ENCODE results near the gene REXO2.

The REXO2 gene

DNA sequence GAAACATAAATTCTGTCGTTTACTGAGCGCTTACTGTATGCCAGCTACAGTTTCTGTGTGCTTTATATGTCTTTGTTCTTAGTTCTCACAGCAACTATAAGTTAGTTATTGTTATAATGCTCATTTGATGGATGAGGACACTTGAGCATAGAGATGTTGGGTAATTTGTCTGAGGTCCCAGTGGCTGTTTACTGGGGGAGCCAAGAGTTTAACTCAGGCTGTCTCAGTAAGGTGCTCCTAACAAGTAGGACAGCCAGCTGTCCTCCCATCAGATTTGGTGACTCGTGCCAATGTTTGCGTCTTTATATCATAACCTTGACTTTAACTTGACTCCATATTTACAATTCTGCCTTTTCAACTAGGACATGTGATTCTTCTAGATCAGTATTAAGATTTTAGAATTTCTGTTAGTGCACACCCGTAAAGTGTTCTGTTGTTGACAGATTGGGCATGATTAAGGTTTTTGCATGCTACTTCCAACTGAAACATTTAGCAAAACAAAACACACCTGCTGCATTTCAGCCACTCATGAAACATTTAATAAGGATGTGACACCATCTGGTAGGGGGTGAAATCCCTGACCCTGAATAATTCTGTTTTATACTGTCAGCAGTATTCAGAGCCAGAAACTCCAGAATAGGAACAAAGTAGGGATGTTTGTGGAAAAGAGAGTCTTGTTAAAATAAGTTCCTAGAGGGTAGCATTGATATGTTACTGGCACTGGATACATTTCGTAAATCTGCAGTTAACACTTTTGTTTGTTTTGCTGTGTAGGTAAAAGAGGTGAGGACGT is 1.9 kb downstream of the REXO2 start:
- DNase-seq (ENCODE audit: low read depth), result peak; percentile 11
- peak overlapping the region; percentile 97 for H3K4me3 ChIP-seq (ENCODE audit: low read length)
- TF ChIP-seq CTCF (conservative IDR thresholded peaks at IDR 0.05; ENCODE audit: low read length), result no peak

DNA sequence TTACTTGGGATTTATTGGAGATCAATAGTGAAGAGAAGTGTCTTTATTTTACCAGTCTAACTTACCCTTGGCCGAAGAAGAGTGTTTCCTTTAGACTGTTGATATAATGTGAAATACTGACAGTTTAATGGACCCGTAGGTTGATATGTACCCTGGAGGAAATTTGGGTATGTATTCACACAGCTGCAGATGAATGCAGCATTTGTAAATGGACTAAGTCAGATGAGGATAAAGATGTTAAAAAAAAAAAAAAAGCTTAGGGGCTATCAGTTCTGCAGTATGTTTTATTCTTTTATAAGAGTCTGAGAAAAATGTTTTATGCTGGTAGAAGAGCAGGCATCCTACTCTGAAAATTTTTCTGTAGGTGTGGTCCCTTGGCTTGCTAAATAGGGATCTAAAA is 2.7 kb downstream of the REXO2 start:
- no peak for TF ChIP-seq CTCF (conservative IDR thresholded peaks at IDR 0.05; ENCODE audit: low read length)
- no peak for DNase-seq (ENCODE audit: low read depth)
- no peak overlapping the region for H3K4me3 ChIP-seq (ENCODE audit: low read length)

DNA sequence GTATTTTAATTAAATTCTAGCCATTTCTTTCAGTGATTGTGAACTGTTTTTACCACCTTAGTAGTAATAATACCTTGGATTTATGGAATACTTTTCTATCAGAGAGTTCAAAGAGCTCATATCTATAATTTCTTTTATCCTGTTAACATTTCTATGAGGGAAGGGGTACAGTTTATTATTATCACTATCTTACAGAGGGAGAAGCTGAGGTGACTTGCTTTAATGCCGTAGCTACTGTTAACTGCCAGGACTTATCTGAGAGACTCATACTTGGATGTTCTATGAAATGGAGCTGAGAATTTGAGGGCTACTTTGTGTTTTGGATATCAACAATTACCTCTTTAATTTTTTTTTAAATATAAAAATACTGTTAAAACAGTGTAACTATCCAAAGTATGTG is 3.3 kb downstream of the REXO2 start:
- TF ChIP-seq CTCF (conservative IDR thresholded peaks at IDR 0.05; ENCODE audit: low read length), result no peak
- H3K4me3 ChIP-seq (ENCODE audit: low read length), result no peak overlapping the region
- no peak for DNase-seq (ENCODE audit: low read depth)

DNA sequence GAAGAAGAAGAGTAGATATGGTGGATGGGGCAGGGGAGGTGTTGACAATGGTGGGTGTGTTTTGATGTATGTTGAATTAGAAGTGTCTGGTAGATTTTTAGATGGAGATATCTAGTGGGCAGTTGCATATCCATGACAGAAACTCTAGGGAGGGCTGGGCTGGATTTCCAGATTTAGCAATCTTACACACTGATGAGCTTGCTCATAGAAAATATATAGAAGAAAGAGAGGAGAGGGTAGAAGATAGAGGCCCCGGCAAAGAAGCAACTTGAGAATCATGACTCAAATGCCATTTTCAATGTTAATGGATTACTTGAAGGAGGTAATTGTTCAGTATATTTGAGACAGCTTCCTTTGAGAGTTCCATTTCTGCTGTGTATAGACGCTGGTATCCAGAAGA is 8.2 kb downstream of the REXO2 start:
- no peak for TF ChIP-seq CTCF (conservative IDR thresholded peaks at IDR 0.05; ENCODE audit: low read length)
- no peak overlapping the region for H3K4me3 ChIP-seq (ENCODE audit: low read length)
- DNase-seq (ENCODE audit: low read depth), result peak; percentile 13

DNA sequence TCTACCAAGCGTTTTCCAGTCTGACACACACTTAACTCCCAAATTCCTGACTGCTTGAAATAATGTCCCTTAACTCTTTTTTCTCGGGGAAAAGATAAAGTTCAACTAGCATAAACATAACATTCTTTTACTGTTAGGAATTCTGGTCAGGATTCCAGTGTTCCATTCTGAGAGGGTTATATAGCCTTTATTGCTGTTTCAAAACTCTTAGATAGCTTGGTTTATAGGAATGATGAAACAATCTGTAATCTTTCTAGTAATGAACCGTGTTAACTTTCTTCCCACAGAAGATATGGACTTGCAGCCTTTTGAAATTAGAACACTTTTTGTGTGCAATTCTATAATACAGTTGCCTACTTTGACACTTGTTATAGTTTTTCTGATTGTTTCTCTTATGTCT is 8.6 kb downstream of the REXO2 start:
- DNase-seq (ENCODE audit: low read depth), result peak; percentile 85
- H3K4me3 ChIP-seq (ENCODE audit: low read length), result no peak overlapping the region
- no peak for TF ChIP-seq CTCF (conservative IDR thresholded peaks at IDR 0.05; ENCODE audit: low read length)

DNA sequence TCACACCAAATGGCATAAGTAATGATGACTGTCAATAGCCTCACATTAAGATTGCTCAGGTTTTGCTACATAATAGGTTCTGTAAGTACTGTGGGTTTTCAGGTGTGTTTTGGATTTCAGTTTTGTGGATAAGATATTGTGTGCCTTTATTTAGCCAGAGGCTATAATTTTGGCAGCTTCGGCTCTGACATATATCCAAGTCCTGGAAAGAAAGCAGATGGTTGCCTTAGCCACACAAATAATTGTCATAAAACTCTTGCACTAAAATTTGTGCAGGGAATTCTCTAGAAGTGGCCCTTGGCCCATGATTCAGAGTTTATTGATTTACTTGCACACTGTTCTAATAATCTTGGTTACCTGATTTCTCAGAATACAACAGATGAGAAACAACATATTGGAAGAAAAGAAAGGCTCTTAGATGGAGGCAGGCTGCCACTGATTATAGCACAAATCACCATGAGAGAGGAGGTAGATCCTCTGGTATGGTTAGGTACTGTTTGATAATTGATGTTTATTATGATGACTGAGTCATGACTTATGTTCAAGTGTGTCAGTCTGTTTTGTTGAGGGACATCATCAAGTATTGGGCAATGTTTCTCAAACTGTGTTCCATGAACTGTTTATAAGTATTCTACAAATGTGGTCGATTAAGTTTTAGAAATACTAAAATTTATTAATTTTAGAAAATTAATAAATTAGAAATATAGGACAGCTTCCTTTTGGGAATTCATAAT is 9.6 kb downstream of the REXO2 start:
- no peak for TF ChIP-seq CTCF (conservative IDR thresholded peaks at IDR 0.05; ENCODE audit: low read length)
- peak; percentile 29 for DNase-seq (ENCODE audit: low read depth)
- no peak overlapping the region for H3K4me3 ChIP-seq (ENCODE audit: low read length)

DNA sequence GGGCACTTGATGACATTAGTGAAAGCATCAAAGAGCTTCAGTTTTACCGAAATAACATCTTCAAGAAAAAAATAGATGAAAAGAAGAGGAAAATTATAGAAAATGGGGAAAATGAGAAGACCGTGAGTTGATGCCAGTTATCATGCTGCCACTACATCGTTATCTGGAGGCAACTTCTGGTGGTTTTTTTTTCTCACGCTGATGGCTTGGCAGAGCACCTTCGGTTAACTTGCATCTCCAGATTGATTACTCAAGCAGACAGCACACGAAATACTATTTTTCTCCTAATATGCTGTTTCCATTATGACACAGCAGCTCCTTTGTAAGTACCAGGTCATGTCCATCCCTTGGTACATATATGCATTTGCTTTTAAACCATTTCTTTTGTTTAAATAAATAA is 10.6 kb downstream of the REXO2 start:
- no peak for DNase-seq (ENCODE audit: low read depth)
- no peak for TF ChIP-seq CTCF (conservative IDR thresholded peaks at IDR 0.05; ENCODE audit: low read length)
- H3K4me3 ChIP-seq (ENCODE audit: low read length), result no peak overlapping the region

Measured in AG10803 (cell line).